ENCODE measurements around the gene DXO.
"Not testable (repeated sequence)": the region's sequence is repeated elsewhere in the genome, so short reads cannot be mapped to it uniquely, and the experiment has no call there.

DXO gene

DNA sequence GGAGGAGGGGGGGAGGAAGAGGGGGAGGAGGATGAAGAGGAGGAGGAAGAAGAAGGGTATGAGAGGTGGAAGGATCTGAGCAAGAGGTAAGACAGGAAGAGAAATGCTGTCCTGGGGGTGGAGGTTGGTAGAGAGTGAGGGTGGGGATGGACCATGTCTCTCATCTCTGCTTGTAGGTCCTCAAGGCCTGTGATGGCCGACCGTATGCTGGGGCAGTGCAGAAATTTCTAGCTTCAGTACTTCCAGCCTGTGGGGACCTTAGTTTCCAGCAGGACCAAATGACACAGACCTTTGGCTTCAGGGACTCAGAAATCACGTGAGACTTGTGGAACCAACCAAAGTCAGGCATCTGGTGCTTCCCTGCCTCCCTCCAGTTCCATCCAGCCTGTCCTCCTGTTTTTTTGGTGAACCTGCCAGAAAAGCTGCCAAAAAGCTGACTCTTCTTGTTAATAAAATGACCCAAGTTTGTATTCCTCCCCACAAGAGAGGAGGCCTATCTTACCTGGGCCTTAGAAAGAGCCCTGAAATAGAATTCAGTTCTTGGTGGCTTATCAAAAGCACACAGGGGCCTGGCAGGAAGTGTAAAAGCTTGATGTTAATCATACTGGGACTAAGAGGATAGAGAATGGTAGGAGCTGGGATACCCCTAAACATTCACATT is 7.4 kb upstream of the DXO start:
- DNase-seq = no peak

DNA sequence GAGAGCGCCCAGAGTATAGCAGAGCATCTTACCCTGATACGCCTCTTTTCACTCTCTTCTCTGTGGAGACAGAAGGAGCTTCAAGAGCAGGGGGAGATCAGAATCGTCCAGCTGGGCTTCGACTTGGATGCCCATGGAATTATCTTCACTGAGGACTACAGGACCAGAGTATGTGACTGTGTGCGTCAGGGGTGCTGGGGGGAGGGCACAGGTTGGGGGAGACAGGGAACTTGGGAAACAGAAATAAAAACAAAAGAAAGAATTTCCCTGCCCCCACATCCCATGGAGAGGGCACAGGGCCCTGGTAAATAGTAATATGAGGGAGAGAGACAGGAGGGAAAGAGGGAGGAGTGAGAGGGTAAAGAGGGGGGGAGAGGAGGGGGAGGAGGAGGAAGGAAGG is 6.9 kb upstream of the DXO start:
- DNase-seq = no peak

DNA sequence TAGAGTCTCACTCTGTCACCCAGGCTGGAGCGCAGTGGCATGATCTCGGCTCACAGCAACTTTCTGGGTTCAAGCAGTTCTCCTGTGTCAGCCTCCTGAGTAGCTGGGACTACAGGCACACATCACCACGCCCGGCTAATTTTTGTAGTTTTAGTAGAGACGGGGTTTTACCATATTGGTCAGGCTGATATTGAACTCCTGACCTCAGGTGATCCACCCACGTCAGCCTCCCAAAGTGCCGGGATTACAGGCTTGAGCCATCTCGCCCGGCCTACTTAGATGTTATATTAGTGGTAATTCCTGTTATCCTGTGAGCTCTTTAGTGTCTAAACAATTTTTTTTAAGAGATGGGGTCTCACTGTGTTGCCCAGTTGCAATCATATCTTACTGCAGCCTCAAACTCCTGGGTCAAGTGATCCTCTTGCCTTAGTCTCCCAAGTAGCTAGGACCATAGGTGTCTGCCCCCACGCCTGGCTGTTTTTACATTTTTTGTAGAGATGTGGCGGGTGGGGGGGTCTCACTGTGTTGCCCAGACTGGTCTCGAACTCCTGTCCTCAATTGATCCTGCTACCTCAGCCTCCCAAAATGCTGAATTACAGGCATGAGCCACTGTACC is 6.0 kb upstream of the DXO start:
- DNase-seq = no peak

DNA sequence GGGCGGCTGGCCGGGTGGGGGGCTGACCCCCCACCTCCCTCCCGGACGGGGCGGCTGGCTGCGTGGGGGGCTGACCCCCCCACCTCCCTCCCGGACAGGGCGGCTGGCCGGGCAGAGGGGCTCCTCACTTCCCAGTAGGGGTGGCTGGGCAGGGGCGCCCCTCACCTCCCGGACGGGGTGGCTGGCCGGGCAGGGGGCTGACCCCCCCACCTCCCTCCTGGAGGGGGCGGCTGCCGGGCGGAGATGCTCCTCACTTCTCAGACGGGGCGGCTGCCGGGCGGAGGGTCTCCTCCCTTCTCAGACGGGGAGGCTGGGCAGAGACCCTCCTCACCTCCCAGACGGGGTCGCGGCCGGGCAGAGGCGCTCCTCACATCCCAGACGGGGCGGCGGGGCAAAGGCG is 4.1 kb upstream of the DXO start:
- DNase-seq = not testable (repeated sequence)

DNA sequence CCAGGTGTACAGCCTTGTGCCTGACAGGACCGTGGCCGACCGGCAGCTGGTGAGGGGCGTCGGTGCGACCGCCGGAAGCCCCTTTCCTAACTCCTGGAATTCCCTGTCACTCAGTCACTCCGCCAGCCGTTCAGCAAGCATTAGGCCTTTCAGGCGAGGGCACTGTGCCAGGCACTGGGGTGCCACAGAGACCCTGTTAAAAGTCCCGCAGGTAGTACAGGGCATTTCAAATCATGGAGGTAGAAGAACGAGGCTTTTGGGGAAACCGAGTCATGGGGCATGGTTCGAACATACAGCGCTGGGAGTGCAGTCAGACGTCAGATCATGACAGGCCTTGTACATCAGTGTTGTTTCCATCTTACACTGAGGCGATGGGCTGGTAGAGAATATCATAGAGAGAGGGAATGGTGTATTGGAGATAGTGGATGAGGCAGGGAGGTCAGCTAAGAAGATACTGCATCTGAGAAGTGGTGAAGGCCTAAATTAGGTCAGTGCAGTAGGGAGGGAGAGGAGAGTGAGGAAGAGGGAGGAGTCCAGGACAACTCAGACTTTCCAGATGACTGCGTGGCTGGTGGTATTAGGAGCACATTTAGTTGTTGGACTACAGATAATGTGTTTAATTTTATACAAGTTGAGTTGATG is 892 bp upstream of the DXO start:
- DNase-seq = peak; percentile 50

DNA sequence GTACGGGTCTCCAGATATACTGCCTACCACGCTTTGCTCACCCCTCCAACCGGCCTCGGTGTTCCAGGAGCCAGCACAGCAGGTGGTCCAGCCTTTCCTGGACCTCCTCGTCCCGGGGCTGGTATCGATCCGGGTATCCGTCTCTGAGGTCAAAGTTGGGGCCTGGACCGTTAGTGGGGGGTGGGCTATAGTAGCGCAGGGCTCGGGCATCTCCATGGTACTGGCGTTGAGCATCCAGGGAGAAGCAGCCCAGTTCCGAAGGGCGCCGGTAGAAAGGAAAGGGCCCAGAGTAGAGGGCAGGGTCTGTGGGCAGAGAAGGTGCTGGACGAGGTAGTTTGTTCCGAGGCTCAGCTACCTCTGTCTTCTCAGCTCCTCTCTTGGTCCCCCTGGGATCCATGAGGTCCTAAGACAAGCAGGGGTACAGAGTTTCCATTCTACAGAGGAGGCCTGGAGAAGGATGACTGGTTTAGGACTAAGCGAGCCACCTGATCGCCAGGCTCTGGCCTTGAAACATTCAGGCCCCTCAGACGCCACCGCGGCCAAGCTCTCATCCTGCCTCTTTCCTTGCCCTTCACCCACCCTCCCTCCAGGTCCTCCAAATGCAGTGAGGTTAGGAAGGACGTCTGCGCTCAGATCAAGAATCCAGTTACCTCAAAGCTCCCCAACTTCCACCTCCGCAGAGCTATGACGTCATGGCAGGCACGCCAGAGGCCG is 502 bp downstream of the DXO start:
- no peak for DNase-seq

DNA sequence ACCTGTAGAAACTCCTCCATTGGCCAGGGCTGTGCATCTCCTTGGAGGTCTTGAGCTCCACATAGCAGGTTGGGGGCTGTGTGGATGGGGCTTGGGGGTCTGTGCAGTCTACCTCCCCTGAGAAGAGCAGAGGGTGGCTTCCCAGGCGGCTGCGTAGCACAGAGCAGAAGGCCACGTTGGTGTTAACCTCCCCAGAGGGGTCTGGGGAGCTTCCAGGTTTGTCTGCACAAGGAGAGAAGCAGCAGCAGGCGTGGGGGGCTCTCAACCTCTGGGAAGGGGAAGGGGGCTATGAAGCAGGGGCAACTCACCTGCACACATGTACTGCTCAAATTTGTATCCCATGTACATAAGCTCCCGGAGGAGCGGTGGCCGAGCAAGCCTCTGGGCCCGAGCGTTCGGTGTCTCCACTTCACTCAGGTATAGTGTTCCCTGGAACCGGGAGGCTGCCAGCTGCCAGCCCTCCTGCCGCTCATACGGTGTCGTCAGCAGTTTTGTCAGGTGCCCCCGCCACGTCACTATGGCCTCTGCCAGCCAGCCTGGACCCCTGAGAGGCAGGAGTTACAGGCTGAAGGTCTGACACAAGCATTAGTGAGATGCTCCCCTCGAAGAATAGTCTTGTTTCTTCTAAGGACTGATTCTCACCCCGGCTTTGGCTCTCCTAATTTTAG is 1.2 kb downstream of the DXO start:
- no peak for DNase-seq

DNA sequence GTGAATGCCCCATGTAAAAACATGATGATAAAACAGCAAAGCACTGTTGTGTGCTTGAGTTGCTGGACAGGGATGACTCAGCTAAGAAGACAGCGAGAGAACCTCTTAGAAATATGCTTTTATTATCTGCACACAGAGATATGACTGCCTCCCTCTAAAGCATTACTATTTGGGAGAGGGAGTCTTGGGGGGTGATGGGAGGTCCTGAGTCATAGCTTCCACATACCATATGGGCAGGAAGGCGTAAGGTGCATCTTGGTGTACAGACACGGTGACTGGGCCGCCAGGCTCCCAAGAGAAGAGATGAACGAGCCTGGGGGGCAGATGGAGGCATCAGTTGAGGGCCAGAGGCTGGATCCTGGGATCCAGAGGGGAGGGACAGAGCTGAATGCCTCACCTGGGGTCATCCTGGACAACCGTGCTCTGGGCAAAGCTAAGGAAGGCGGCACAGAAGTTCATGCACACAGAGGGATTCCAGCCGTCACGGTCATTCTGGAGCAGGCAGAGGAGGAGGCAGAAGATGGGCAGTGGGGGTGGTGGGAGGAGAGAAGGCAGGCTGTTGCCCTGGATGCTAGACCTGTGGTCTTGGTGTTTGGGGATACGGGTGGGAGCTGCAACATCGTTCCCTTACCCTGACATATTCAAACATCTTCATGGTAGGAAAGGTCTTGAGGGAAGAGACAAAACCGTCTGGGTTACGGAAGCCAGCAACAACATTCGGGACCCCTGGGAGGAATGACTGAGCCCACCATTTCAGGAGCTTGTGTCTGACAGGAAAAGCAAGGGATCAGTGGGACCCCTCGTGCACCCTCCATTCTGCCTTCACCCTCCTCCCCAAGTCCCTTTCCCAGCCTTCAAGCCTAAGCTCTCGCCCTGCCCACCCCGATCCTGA is 2.0 kb downstream of the DXO start:
- peak; percentile 37 for DNase-seq

DNA sequence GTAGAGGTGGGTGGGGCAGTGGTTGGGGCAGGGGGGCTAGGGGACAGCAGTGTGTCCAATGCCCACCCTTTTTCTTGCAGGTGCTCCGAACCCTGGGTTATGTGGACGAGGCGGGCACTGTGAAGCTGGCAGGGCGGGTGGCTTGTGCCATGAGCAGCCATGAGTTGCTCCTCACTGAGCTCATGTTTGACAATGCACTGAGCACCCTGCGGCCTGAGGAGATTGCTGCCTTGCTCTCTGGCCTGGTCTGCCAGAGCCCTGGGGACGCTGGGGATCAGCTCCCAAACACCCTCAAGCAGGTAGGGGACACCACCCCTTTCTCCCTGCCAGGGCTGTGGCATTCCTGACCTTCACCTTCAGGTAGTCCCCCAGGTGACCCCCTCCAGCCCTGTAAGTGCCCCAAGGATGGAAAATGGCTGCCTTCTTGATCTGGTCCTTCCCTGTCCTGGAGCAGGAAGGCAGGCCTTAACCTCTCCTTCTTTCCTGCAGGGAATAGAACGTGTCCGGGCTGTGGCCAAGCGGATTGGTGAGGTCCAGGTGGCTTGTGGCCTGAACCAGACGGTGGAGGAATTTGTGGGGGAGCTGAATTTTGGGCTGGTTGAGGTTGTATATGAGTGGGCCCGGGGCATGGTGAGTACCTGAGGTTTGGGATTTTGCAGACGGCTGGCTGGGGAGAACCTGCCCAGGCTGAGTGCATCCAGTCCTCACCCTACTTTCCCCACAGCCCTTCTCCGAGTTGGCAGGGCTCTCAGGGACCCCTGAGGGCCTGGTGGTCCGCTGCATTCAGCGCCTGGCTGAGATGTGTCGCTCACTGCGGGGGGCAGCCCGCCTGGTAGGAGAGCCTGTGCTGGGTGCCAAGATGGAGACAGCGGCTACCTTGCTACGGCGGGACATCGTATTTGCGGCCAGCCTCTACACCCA is 2.9 kb downstream of the DXO start:
- no peak for DNase-seq

DNA sequence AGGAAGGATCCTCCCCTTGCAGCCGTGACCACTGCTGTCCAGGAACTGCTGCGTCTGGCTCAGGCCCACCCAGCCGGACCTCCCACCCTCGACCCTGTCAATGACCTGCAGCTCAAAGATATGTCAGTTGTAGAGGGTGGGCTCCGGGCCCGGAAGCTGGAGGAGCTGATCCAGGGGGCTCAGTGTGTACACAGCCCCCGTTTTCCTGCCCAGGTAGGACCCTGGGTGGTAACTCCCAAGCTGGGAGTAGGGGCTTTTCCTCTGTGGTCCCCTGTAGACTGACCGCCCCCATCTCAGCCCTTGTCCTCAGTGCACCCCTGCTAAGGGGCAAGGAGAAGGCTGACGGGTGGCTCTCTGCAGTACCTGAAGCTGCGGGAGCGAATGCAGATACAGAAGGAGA is 3.6 kb downstream of the DXO start:
- no peak for DNase-seq

DNA sequence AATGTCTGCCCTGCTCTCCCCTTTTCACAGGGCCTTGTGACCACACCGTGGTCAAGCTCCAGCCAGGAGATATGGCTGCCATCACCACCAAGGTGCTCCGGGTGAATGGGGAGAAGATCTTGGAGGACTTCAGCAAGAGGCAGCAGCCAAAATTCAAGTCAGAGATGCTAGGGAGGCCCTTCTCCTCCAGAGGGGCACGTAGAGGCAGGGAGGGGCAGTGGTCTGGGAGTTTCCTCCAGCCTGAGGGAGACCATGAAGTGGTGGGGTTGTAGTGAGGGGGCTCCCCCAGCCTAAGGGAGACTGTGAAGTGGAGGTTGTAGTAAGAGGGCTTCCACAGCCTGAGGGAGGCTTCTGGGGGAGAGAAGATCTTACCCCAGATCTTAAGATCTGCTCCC is 4.0 kb downstream of the DXO start:
- DNase-seq = no peak

DNA sequence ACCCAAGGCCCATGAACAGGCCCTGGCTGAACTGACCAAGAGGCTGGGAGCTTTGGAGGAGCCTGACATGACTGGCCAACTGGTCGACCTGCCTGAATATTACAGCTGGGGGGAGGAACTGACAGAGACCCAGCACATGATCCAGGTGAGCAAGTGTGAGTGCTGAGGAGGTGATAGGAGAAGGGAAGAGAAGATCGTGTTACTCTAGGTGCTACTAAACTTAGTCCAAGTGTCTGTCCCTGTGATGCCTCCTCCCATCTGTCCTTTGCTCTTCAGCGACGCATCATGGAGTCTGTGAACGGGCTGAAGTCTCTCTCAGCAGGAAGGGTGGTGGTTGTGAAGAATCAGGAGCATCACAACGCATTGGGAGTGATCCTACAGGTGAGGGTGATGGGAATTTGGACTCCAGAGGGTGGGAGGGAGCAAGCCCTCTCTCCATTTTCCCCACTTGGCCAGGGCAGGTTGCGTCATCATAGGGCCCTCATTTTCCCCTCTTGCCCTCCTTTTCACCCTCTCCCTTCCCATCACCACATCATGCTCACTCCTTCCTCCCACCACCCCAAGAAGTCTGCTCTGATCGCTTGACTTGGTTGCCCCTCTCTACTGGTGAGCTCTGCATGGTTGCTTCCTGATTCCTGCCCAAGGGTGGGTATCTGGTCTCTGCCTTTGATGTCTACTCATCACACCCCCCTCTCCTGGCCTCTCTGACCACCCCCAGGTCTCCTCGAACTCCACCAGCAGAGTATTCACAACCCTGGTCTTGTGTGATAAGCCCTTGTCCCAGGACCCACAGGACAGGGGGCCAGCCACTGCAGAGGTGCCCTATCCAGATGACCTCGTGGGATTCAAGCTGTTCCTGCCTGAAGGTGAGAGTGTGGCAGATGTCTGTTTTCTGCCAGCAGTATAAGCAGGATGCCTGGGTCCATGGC is 4.7 kb downstream of the DXO start:
- DNase-seq = no peak

DNA sequence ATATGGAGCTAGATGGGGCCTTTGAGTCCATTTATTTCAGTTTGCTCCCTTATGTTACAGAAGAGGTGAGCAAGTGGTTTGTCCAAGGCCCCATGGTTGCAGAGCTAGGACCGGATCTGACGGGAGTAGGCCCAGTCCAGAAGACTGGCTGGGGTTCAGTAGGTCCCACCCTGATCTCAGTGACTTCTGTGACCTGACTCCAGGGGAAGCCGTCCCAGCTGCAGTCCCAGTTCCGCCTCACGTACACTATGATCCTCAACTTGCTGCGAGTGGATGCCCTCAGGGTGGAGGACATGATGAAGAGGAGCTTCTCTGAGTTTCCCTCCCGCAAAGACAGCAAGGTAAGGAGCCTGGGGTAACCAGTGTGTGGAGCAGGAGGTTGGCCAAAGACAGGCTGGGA is 5.4 kb downstream of the DXO start:
- DNase-seq = no peak

DNA sequence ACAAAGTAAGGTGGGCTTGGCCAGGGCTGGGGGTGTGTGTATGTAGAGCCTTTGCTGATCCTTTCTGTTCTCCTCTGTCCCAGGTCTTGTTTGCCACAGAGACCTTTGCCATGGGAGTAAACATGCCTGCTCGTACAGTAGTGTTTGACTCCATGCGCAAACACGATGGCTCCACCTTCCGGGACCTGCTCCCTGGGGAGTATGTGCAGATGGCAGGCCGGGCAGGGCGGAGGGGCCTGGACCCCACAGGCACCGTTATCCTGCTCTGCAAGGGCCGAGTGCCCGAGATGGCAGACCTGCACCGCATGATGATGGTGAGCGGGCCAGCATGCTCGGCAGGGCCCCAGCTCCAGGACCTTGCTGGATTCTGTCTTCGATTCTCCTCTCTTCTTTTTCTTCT is 6.2 kb downstream of the DXO start:
- DNase-seq = no peak

DNA sequence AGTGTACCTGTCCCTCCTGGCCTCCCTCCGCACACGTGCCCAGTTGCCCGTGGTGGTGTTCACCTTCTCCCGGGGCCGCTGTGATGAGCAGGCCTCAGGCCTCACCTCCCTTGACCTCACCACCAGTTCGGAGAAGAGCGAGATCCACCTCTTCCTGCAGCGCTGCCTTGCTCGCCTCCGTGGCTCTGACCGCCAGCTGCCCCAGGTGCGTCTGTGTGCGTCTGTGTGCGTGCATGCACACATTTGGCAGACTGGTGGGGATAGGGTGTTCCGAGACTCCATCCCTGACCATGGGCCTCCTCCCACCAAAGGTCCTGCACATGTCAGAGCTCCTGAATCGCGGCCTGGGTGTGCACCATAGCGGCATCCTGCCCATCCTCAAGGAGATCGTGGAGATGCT is 8.0 kb downstream of the DXO start:
- no peak for DNase-seq

DNA sequence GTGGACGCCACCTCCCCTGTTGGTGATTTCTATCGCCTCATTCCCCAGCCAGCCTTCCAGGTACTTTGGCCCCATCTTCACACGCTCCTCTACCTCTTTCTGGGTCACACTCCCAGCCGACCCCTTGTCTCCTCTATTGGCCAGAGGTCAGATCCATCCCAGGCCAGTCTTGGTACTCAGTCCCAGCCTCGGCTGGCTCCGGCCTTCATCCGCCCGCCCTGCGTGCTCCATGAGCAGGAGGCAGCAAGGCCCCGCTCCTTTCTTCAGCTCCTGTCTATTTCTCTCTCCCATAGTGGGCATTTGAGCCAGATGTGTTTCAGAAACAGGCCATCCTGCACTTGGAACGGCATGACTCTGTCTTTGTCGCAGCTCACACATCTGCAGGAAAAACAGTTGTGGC is 10.3 kb downstream of the DXO start:
- no peak for DNase-seq

DNA sequence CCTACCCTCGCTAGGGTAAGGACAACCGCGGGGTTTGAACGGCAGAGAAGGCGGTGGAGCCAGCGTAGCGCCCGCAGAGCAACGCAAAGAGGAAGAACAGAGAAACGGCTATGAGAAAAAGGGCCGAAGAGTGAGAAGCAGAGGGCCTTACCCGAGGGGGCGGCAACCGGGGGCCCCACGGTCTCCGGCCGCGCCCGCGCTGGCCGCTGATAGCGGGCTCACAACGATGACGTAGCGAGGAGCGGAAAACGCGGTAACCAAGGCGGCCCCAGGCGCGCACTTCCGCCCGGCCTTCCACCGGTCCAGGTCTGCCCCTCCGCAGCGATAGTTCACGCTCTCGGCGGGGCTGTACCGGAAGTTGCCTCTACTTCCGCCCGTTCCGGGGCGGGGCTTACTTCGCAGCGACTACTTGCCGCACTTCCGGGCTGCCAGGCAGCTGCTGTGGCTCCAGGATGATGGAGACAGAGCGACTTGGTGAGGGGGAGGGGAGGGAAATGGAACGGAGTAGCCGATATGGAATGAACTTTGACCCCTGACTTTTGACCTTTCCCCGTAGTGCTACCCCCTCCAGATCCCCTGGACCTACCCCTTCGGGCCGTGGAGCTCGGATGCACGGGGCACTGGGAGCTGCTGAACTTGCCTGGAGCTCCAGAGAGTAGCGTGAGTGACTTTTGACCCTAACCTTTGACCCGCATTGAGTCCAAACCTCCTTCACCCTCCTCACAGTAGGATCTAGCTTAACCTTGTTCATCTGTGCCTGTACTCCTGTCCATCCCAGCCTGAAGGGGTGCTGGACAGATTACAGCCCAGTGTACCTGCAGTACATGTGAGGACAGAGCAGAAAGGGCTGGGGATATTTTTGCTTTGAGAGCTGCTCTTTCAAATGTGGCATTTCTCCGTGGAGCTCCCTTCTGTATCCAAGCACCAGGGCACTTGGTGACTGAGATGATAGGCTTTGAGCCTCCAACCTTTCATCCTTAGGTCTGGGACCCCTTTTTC is 12.9 kb downstream of the DXO start, which contains the start of the genes NELFE and SKIC2:
NELFE (minus strand) TSS at position 231 of the 999 bp plus-strand sequence. CDS start 525 bp downstream, outside the sequence.
SKIC2 (plus strand) TSS at position 435 of the 999 bp plus-strand sequence; CDS start at position 453, 18 bp downstream.
- peak; percentile 98 for DNase-seq

DNA sequence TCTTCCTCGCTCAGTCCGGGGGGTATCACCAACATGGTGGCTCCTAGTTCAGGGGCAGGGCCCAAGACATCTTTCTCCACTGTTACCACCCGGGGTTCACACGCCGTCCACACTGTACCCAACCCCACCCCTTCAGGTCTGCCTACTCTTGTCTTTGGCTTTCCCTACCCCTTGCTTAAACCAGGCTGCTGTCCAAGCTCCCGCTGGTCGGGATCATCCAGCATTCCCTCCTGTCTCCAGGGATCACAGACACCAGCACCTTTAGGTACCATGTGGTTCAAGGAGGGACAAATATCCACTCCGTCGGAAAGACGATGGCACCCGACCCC is 13.6 kb downstream of the DXO start:
- no peak for DNase-seq

Measured in fibroblast of skin of back (primary cell).